HFFc6 (cell line): Measurements from ENCODE around the gene CCNY. TPM values are rescaled to one million over a fixed set of nuclear protein-coding genes. Genes with fewer than 3 reads are reported as not detected.

ENCODE experiments used
- DNase-seq: peaks from one replicate; pipeline ENCODE4 v3.0.0-alpha.2; 2018
- H3K27ac Mint-ChIP-seq: 2 replicates; pipeline ENCODE4 v1.8.0; 2020; ENCODE audit warnings: mild to moderate bottlenecking, mixed read lengths
- H3K27me3 Mint-ChIP-seq: 2 replicates; pipeline ENCODE4 v1.8.0; 2021; ENCODE audit warnings: mild to moderate bottlenecking, moderate library complexity, mixed read lengths; ENCODE audit not compliant: insufficient read depth
- H3K36me3 Mint-ChIP-seq: 2 replicates; pipeline ENCODE4 v1.8.0; 2021; ENCODE audit warnings: low read depth, mixed read lengths
- H3K4me1 Mint-ChIP-seq: 2 replicates; pipeline ENCODE4 v1.8.0; 2020; ENCODE audit warnings: low read depth, mixed read lengths
- H3K4me3 Mint-ChIP-seq: 2 replicates; pipeline ENCODE4 v1.8.0; 2020; ENCODE audit warnings: mild to moderate bottlenecking, moderate library complexity, mixed read lengths
- H3K9me3 Mint-ChIP-seq: 2 replicates; pipeline ENCODE4 v1.8.0; 2020; ENCODE audit warnings: mild to moderate bottlenecking, mixed read lengths
- CTCF ChIP-seq: fragments of 200-600 bp; sonication (generic); IDR thresholded peaks from 2 replicates; pipeline ENCODE4 v1.5.0; 2021; ENCODE audit warnings: antibody characterized with exemption, mild to moderate bottlenecking
- total RNA-seq, 6 experiments: library from RNA; stranded (reverse); fragmentation: NEBNext Ultra II Directional; extraction: Animal tissue kit (Norgen Biotek cat#: 25700); gene quantifications; 2 replicates in 1 of 6; 3 replicates in 5 of 6; pipeline ENCODE4 v1.2.3, GENCODE V29; 2021

CCNY gene
- total RNA-seq, 6 experiments from 2014 or later: 60.0 to 76.6 (median 69.9) TPM

DNA sequence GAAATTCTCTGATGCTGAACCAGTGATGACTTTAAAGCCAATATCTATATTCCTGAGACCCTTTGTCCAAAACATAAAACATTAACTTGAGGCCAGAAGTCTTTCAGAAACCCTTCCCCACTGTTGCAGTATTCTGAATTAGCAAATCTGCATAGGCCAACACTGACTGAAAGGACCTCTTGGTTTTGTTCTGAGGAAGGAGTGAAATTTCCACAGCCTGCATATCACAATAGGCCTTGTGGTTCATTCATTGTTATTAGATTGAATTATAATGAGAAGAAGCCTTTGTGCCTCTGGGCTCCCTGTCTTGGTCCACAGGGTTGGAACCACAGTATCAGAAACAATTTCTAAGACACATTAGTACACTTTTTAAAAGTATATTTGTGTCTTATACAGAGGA, 90.3 kb downstream of the CCNY start:
- Mint-ChIP-seq H3K27ac (no peak overlapping the region), H3K4me1 (peaks cover 47% of the 10 kb centered on the region), H3K4me3 (no peak overlapping the region)

GRCh38 chr10:35427543-35427942, 91.2 kb downstream of the CCNY start:
- no peak for TF ChIP-seq CTCF
- Mint-ChIP-seq H3K27ac (no peak overlapping the region), H3K27me3 (no peaks in the 10 kb centered on the region), H3K4me3 (no peak overlapping the region), H3K9me3 (no peaks in the 10 kb centered on the region), H3K4me1 (peaks cover 39% of the 10 kb centered on the region), H3K36me3 (no peaks in the 10 kb centered on the region)
- no peak for DNase-seq

More for the DNA sequence above, 90.3 kb downstream of the CCNY start:
- Mint-ChIP-seq H3K27me3 (no peaks in the 10 kb centered on the region), H3K36me3 (no peaks in the 10 kb centered on the region), H3K9me3 (no peaks in the 10 kb centered on the region)
- no peak for DNase-seq
- no peak for TF ChIP-seq CTCF

- Mint-ChIP-seq H3K27me3 (no peaks in the 10 kb centered on the region), H3K9me3 (no peaks in the 10 kb centered on the region), H3K36me3 (no peaks in the 10 kb centered on the region), H3K4me1 (peaks cover 36% of the 10 kb centered on the region), H3K4me3 (no peak overlapping the region), H3K27ac (no peak overlapping the region)
- DNase-seq: no peak
- no peak for TF ChIP-seq CTCF
Measured at GRCh38 chr10:35428521-35428920, 92.2 kb downstream of the CCNY start.

GRCh38 chr10:35432781-35433338, 96.6 kb downstream of the CCNY start:
- DNase-seq: no peak
- Mint-ChIP-seq H3K4me1 (peaks cover 22% of the 10 kb centered on the region), H3K27ac (no peak overlapping the region), H3K27me3 (peaks cover 2% of the 10 kb centered on the region; the same call in 1 of the 2 replicates), H3K36me3 (peaks cover 10% of the 10 kb centered on the region), H3K9me3 (no peaks in the 10 kb centered on the region), H3K4me3 (no peak overlapping the region)
- TF ChIP-seq CTCF: no peak

GRCh38 chr10:35433851-35434426, 97.6 kb downstream of the CCNY start:
- Mint-ChIP-seq H3K4me3 (no peak overlapping the region), H3K9me3 (peaks cover under 1% of the 10 kb centered on the region; the same call in 1 of the 2 replicates), H3K27me3 (peaks cover 2% of the 10 kb centered on the region; the same call in 1 of the 2 replicates), H3K27ac (no peak overlapping the region), H3K4me1 (peaks cover 22% of the 10 kb centered on the region), H3K36me3 (peaks cover 14% of the 10 kb centered on the region)
- no peak for TF ChIP-seq CTCF
- peak; percentile 52 for DNase-seq
